Muscle of arm (tissue), 12 donors: ENCODE results near the gene STX8. TPM values are rescaled to one million over a fixed set of nuclear protein-coding genes. Genes with fewer than 3 reads are reported as not detected.
"Not testable (repeated sequence)": the region's sequence is repeated elsewhere in the genome, so short reads cannot be mapped to it uniquely, and the experiment has no call there.

ENCODE experiments used
- DNase-seq: peaks from one replicate; pipeline ENCODE4 v3.0.0-alpha.2; 2013
- polyA plus RNA-seq, 12 donors: library from polyadenylated mRNA; unstranded; fragments of 120-200 nt; gene quantifications; one replicate each; pipeline ENCODE4 v1.2.1, GENCODE V29; 2013; ENCODE audit not compliant: insufficient read length in 12 of 12

The STX8 gene
- polyA plus RNA-seq, 12 donors = 28.4 to 53.1 (median 46.2) TPM; not detected in 1

- DNase-seq = no peak
These were observed 169.5 kb downstream of the STX8 start for GRCh38 chr17:9406046-9406606.

- no peak for DNase-seq
These were observed 172.4 kb downstream of the STX8 start for GRCh38 chr17:9403257-9403656.

- no peak for DNase-seq
These were observed 172.9 kb downstream of the STX8 start for GRCh38 chr17:9402590-9403199.

GRCh38 chr17:9401434-9401833 is 174.2 kb downstream of the STX8 start:
- DNase-seq = no peak

DNA sequence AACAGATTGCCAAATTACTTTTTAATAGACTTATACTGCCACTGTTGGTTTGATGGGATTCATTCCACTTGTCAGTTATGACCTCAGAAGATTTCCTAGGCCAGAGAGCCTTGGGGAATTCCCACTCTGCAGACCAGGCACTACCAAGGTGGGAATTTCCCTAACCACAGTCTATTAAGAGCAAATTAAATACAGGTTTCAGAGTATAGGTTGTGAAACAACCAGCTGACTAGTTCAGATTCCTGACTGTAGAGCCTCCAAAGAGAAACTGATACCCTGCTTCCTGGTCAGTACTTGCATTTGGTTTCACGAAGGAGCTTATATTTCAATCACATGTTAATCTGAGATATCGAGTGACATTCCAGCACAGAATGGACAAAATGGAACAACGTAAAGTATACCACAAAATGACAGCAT is 186.5 kb downstream of the STX8 start:
- DNase-seq = no peak

- no peak for DNase-seq
These were observed 189.2 kb downstream of the STX8 start for GRCh38 chr17:9386401-9386800.

GRCh38 chr17:9383826-9384225 is 191.8 kb downstream of the STX8 start:
- DNase-seq = no peak

GRCh38 chr17:9382626-9383025 is 193.0 kb downstream of the STX8 start:
- DNase-seq = no peak

GRCh38 chr17:9381068-9381467 is 194.6 kb downstream of the STX8 start:
- no peak for DNase-seq

DNA sequence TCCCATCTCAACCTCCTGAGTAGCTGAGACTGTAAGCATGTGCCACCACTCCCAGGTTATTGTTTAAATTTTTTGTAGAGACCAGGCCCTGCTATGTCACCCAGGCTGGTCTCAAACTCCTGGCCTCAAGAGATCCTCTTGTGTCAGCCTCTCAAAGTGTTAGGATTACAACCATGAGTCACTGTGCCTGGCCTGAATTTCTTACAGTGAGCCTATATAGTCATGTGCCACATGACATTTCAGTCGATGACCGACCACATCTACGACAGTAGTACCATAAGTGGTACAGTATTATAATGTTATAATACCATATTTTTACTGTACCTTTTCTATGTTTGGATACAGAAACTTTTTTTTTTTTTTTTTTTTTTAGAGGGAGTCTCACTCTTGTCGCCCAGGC is 195.3 kb downstream of the STX8 start:
- DNase-seq = no peak

GRCh38 chr17:9376177-9376576 is 199.4 kb downstream of the STX8 start:
- DNase-seq = not testable (repeated sequence)

DNA sequence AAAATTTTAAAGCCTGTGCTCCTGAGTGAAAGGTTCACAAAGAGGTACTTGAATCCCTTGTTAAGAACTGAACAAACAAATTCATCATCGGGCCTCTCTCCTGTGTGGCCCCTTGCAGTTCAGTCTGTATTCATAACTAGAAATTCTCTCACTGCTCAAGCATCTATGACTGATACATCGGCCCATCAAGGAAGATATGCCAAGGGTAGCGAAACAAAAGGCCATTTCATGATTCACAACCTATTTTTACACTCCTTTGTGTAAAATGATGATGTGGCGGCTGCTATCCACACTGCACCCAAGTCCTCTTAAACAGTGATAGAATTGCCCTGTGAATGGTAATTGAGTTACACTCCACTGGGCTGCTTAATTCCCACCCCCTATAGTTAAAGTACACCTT is 204.6 kb downstream of the STX8 start:
- no peak for DNase-seq

DNA sequence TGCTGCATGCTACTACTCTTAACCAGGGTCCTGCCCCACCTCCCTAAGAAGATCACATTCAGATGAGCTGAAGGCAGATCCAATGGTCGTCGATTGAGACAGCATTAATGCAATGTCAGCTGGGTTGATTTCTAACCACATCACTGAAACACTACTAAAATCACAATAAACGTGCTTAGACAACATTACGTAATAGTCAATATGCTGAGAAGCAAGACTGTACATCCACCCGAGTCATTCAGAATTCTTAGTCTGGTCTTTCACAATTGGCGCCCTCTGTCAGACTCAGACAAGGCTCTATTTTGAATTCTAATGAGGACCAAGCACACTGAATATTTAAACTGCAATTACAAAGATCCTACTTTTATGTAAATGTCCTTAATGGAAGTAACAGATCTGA is 205.2 kb downstream of the STX8 start:
- no peak for DNase-seq

DNA sequence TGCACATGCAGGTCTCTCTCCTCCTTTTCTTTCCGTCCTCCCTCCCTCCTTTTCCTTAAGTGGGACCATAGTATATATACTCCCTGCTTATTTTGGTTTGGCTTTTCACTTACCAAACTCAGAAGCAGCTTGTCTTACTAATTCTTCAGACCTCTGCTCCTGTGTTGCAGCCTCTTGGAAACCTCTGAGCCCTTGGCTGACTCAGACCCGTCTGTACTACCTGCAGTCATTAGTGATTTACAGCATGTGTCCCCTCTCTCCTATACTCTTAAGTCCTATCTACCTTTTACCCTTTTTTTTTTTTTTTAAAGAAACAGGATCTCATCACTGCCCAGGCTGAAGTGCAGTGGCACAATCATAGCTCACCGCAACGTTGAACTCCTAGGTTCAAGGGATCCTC is 207.0 kb downstream of the STX8 start:
- DNase-seq = no peak

- DNase-seq = no peak
These were observed 208.5 kb downstream of the STX8 start for GRCh38 chr17:9367156-9367555.

GRCh38 chr17:9364837-9365430 is 210.7 kb downstream of the STX8 start:
- DNase-seq = no peak

GRCh38 chr17:9363440-9364350 is 211.9 kb downstream of the STX8 start:
- no peak for DNase-seq

- no peak for DNase-seq
These were observed 214.2 kb downstream of the STX8 start for GRCh38 chr17:9361188-9361955.

DNA sequence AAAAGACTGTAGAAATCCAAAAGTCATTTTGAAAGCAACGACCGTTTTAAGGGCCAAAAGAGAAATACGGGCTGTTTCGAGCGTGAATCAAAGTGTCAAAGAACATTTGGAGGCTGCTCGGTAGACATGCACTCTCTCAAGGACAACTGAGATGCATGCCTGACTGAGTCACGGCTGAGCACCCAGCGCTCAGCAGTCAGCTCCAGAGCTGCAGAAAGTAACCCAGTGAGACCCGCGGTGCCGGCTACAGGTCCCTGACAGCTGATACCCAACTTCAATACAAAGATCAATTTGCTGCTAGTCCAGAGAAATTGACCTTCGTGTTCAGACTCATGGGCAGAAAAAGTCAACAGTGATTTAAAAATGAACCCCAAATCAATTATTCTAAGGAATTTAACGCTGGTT is 214.9 kb downstream of the STX8 start:
- no peak for DNase-seq

- DNase-seq = no peak
These were observed 219.1 kb downstream of the STX8 start for GRCh38 chr17:9356488-9356911.

DNA sequence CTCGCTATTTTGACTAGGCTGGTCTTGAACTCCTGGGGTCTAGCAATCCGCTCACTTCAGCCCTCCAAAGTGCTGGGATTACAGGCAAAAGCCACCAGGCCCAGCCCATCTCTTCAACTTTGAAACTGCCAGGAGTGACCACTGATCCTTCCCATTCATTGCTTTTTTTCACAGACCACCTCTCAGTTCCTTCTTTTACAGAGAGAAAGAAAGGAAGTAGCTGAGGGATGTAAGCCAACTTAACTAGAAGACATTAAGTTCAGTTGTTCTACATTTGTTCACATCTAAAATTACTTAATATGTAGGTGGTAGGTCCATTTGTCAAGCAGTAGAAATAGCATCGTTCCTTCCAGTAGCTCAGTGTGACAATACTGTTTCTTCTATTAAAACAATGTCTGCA is 219.8 kb downstream of the STX8 start:
- DNase-seq = no peak

DNA sequence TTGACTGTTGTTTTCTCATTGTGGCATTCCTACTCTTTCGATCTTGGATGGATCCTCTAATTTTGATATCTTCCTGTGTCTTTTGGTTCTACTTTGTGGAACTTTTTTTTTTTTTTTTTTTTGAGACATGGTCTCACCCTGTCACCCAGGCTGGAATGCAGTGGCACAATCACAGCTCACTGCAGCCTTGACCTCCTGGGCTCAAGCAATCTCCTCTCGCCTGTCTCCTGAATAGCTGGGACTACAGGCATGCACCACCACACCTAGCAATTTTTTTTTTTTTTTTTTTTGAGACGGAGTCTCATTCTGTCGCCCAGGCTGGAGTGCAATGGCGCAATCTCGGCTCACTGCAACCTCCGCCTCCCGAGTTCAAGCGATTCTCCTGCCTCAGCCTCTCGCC is 220.4 kb downstream of the STX8 start:
- DNase-seq = not testable (repeated sequence)
